HepG2 (cell line): ENCODE data around the gene COQ5. TPM values are rescaled to one million over a fixed set of nuclear protein-coding genes. Genes with fewer than 3 reads are reported as not detected.

ENCODE experiments used
- ATAC-seq: fragments of 200-7000 bp; cut with Tn5 transposase; 3 replicates; pipeline ENCODE4 v1.9.1; 2020; ENCODE audit warnings: mild to moderate bottlenecking, moderate library complexity
- BruUV-seq: library from RNA; stranded (reverse); fragments of 400-500 nt; replicated peaks from 2 replicates; lab custom pipeline; 2021; lab: Mats Ljungman, UMichigan
- CTCF ChIA-PET: fragments of 300-600 bp; formaldehyde crosslinking; extraction: SDS; loops from one replicate; lab custom pipeline; 2021; ENCODE audit warnings: low total read pairs, inconsistent platforms, low intra/inter-chr PET ratio; lab: Yijun Ruan, JAX
- POLR2A ChIA-PET: fragments of 350-600 bp; sonication (Branson Sonifier 250); formaldehyde crosslinking; loops from one replicate; lab custom pipeline; 2020; ENCODE audit warnings: antibody characterized with exemption, inconsistent platforms; lab: Yijun Ruan, JAX
- DNase-seq: peaks from one replicate; pipeline ENCODE4 v3.0.0-alpha.2; 2015; ENCODE audit warnings: low spot score
- FAIRE-seq: peaks from 3 replicates; lab custom pipeline; 2011; peaks lifted over from hg19 to GRCh38; lab: Jason Lieb, UNC
- H2AFZ ChIP-seq: one replicate; pipeline ENCODE4 v1.6.1; 2011; ENCODE audit warnings: low read length, inconsistent platforms
- H3K27ac ChIP-seq: fragments of 300-600 bp; 3 replicates; pipeline ENCODE4 v1.8.0; 2011; ENCODE audit warnings: mixed run types, mild to moderate bottlenecking, mixed read lengths, low read length, inconsistent platforms; ENCODE audit not compliant: insufficient read depth; ENCODE audit errors: extremely low read length
- H3K27me3 ChIP-seq, 2 experiments: fragments of 200-600 bp in 1 of 2; 2 replicates in 1 of 2; 3 replicates in 1 of 2; pipeline versions ENCODE4 v1.6.0 to v1.8.0; 2011; ENCODE audit warnings: low read length in 2 of 2, mild to moderate bottlenecking in 2 of 2, moderate library complexity in 2 of 2, inconsistent platforms in 1 of 2; ENCODE audit not compliant: insufficient read depth in 2 of 2, control insufficient read depth in 1 of 2
- H3K36me3 ChIP-seq, 2 experiments: fragments of 200-600 bp in 1 of 2; replicated peaks in 1 of 2; 2 replicates in 1 of 2; 3 replicates in 1 of 2; pipeline versions ENCODE4 v1.5.1 to v1.8.0; 2011; ENCODE audit warnings: low read length in 2 of 2, inconsistent platforms in 1 of 2; ENCODE audit not compliant: insufficient read depth in 2 of 2, control insufficient read depth in 1 of 2
- H3K4me1 ChIP-seq: 2 replicates; pipeline ENCODE4 v1.5.1; 2012; ENCODE audit warnings: low read length, inconsistent platforms; ENCODE audit not compliant: insufficient read depth
- H3K4me2 ChIP-seq: 2 replicates; pipeline ENCODE4 v1.6.0; 2011; ENCODE audit warnings: low read depth, low read length, inconsistent platforms
- H3K4me3 ChIP-seq, 3 experiments: fragments of 200-600 bp in 1 of 3; sonication (generic), shearing (Covaris generic) in 1 of 3; replicated peaks in 1 of 3; 2 replicates each; pipeline ENCODE4 v1.5.1; 2011 to 2016; ENCODE audit warnings: low read length in 3 of 3, inconsistent platforms in 2 of 3, low read depth in 2 of 3, mild to moderate bottlenecking in 2 of 3, control low read depth in 1 of 3, mixed read lengths in 1 of 3; ENCODE audit not compliant: insufficient read depth in 1 of 3
- H3K79me2 ChIP-seq: one replicate; pipeline ENCODE4 v1.6.1; 2011; ENCODE audit warnings: low read length, inconsistent platforms; ENCODE audit not compliant: insufficient read depth
- H3K9ac ChIP-seq: 2 replicates; pipeline ENCODE4 v1.6.0; 2011; ENCODE audit warnings: mild to moderate bottlenecking, low read depth, low read length, inconsistent platforms; ENCODE audit not compliant: insufficient read depth
- H3K9me3 ChIP-seq: 2 replicates; pipeline ENCODE4 v1.5.1; 2012; ENCODE audit warnings: mild to moderate bottlenecking, low read length
- H4K20me1 ChIP-seq: 2 replicates; pipeline ENCODE4 v1.6.0; 2011; ENCODE audit warnings: inconsistent platforms, mild to moderate bottlenecking, low read length, moderate library complexity; ENCODE audit not compliant: insufficient read depth
- DMTF1 ChIP-seq: sonication (generic); formaldehyde crosslinking; IDR thresholded peaks from 2 replicates; pipeline ENCODE4 v1.4.0; 2020; ENCODE audit warnings: mild to moderate bottlenecking, missing genetic modification reagents
- FOXC1 ChIP-seq: sonication (generic); formaldehyde crosslinking; IDR thresholded peaks from 2 replicates; pipeline ENCODE4 v1.8.0; 2022; ENCODE audit warnings: mild to moderate bottlenecking, missing genetic modification reagents, borderline replicate concordance
- GFI1 ChIP-seq: sonication (generic); formaldehyde crosslinking; IDR thresholded peaks from 2 replicates; pipeline ENCODE4 v1.5.0; 2020; ENCODE audit warnings: missing genetic modification reagents, mild to moderate bottlenecking, borderline replicate concordance
- IRF1 ChIP-seq: sonication (generic); formaldehyde crosslinking; IDR thresholded peaks from 2 replicates; pipeline ENCODE4 v1.4.0; 2020; ENCODE audit warnings: low read depth, mild to moderate bottlenecking, missing genetic modification reagents
- NFAT5 ChIP-seq: sonication (generic); formaldehyde crosslinking; IDR thresholded peaks from 2 replicates; pipeline ENCODE4 v1.4.0; 2020; ENCODE audit warnings: missing genetic modification reagents
- NPAS2 ChIP-seq: sonication (generic); formaldehyde crosslinking; IDR thresholded peaks from 2 replicates; pipeline ENCODE4 v1.8.0; 2022; ENCODE audit warnings: mild to moderate bottlenecking, missing genetic modification reagents, borderline replicate concordance
- SMC3 ChIP-seq: IDR thresholded peaks from 2 replicates; pipeline ENCODE4 v1.6.1; 2011; ENCODE audit warnings: low read length, improper control_type of control experiment
- SP1 ChIP-seq, 2 experiments: fragments of 450-650 bp in 1 of 2; sonication (generic) in 1 of 2; formaldehyde crosslinking in 1 of 2; IDR thresholded peaks; 2 replicates each; pipeline versions ENCODE4 v1.4.0 to v1.6.1; 2016 to 2020; ENCODE audit warnings: missing genetic modification reagents in 1 of 2
- ZC3H13 ChIP-seq: sonication (generic); formaldehyde crosslinking; IDR thresholded peaks from 2 replicates; pipeline ENCODE4 v1.8.1; 2023; ENCODE audit warnings: mild to moderate bottlenecking, missing genetic modification reagents, moderate library complexity
- ZFYVE20 ChIP-seq: sonication (generic); formaldehyde crosslinking; IDR thresholded peaks from 2 replicates; pipeline ENCODE4 v1.8.0; 2023; ENCODE audit warnings: low read depth, mild to moderate bottlenecking, moderate library complexity, missing genetic modification reagents, borderline replicate concordance
- ZNF704 ChIP-seq: sonication (generic); formaldehyde crosslinking; IDR thresholded peaks from 2 replicates; pipeline ENCODE4 v1.8.1; 2023; ENCODE audit warnings: mild to moderate bottlenecking, inconsistent platforms, moderate library complexity, missing genetic modification reagents, borderline replicate concordance
- ZNF737 ChIP-seq: sonication (generic); formaldehyde crosslinking; IDR thresholded peaks from 2 replicates; pipeline ENCODE4 v1.5.0; 2020; ENCODE audit warnings: missing genetic modification reagents, mild to moderate bottlenecking, borderline replicate concordance
- WGBS: methylation state at CpG from one replicate; pipeline ENCODE4 v1.1.6; 2017; ENCODE audit warnings: low lambda C conversion rate; 5-methylcytosine and 5-hydroxymethylcytosine counted together
- in situ Hi-C: cut with HindIII; loops from 2 replicates; pipeline ENCODE4 v1.10.0; 2017; ENCODE audit warnings: low pct_unique_long_range_greater_than_20kb; ENCODE audit not compliant: extremely low pct_ligation_motif_present
- intact Hi-C: fragments of 100-400 bp; cut with micrococcal nuclease; formaldehyde crosslinking; loops from one replicate; pipeline ENCODE4 v1.10.0; 2022; ENCODE audit not compliant: unreplicated experiment
- polyA plus RNA-seq, 8 experiments: library from polyadenylated mRNA; depleted of rRNA in 3 of 8; stranded (reverse) in 7 of 8; unstranded in 1 of 8; fragments of >200 nt; fragmentation: Illumina TruSeq in 4 of 8; extraction: Trizol in 4 of 8; gene quantifications; 2 replicates each; pipeline versions ENCODE4 v1.2.1 to v1.2.3, GENCODE V29; 2011 to 2016; ENCODE audit warnings: low read depth in 4 of 8, missing spikeins in 1 of 8, mixed read lengths in 1 of 8; ENCODE audit not compliant: insufficient read depth in 1 of 8
- total RNA-seq, 5 experiments: library from RNA; depleted of rRNA; stranded (reverse); fragments of >200 nt; fragmentation: Illumina TruSeq; extraction: Trizol; gene quantifications; 2 replicates each; pipeline ENCODE4 v1.2.3, GENCODE V29; 2016; ENCODE audit warnings: low read depth in 1 of 5

COQ5 gene
- total and polyA plus RNA-seq, 2 of the 13 experiments (the other 11 are each of a cell fraction or from before 2014, with no cell fraction given) = 36.4 to 41.5 TPM

- 6% methylated on average over 11 of the region's 17 CpGs for WGBS
- peaks cover 10% of the 10 kb centered on the region for H4K20me1 ChIP-seq
- ChIA-PET CTCF (no interaction called here), POLR2A (interaction anchor here (1.0 to 2.8 kb wide), 11 partner anchors 9 to 267 kb away, joined by 3 to 30 read pairs (median 7); partner anchors contain the start of genes COQ5, POP5, RNU4-1 and RNU4-2)
- no TSS peak for BruUV-seq
- peaks cover 3 to 9% of the 10 kb centered on the region in 2 experiments; a peak in 3 of 5 replicates for H3K36me3 ChIP-seq
- peak overlapping the region; percentile 98 for H3K4me2 ChIP-seq
- no peaks in the 10 kb centered on the region; a peak in 1 of 5 replicates for H3K27me3 ChIP-seq
- no peak for FAIRE-seq
- ATAC-seq = peak; percentile 11
- intact Hi-C loops = loop anchor here (5.0 kb wide), 1 partner anchor 42 kb away; no protein-coding TSS in a partner anchor
- in situ Hi-C loops = no loop called here
- H3K9ac ChIP-seq = peak overlapping the region; percentile 79
- peaks cover 28% of the 10 kb centered on the region for H3K4me1 ChIP-seq
- H3K4me3 ChIP-seq = peak overlapping the region; percentile 79 to 100 (median 95)
- peak overlapping the region; percentile 44 for H3K27ac ChIP-seq
- peaks cover 27% of the 10 kb centered on the region for H3K79me2 ChIP-seq
- H3K9me3 ChIP-seq = no peaks in the 10 kb centered on the region
- no peak overlapping the region for H2AFZ ChIP-seq
- DNase-seq = no peak
- TF ChIP-seq ZNF737 (no peak), IRF1 (CRISPR knock-in tag) (no peak), DMTF1 (CRISPR knock-in tag) (no peak), GFI1 (CRISPR knock-in tag) (no peak), ZC3H13 (0 out of 2 replicates have a peak, but pooled peaks have one; percentile 42), FOXC1 (CRISPR knock-in tag) (0 out of 2 replicates have a peak, but pooled peaks have one; percentile 9), ZNF704 (CRISPR knock-in tag) (no peak), NFAT5 (CRISPR knock-in tag) (no peak), SMC3 (no peak), SP1 (IDR thresholded peaks at IDR 0.05) (no peak), SP1 (CRISPR knock-in tag; IDR thresholded peaks at IDR 0.05) (no peak), ZFYVE20 (0 out of 2 replicates have a peak, but pooled peaks have one; percentile 20), NPAS2 (CRISPR knock-in tag) (no peak)
Measured at GRCh38 chr12:120495186-120495730, 33.7 kb downstream of the COQ5 start.
